OCI-LY1 (cell line): Measurements from ENCODE around the gene AGAP1.

Experiments
- H2AFZ ChIP-seq: fragments of 200-600 bp; sonication (generic), shearing (Covaris generic); 2 replicates; pipeline ENCODE4 v1.6.0; 2014; ENCODE audit warnings: antibody characterized with exemption, mild to moderate bottlenecking, low read length
- H3F3A ChIP-seq: fragments of 200-600 bp; sonication (generic), shearing (Covaris generic); 2 replicates; pipeline ENCODE4 v1.6.0; 2014; ENCODE audit warnings: mild to moderate bottlenecking, antibody characterized with exemption, low read length, moderate library complexity; ENCODE audit not compliant: insufficient read depth
- H3K27ac ChIP-seq: fragments of 200-600 bp; sonication (generic); 2 replicates; pipeline ENCODE4 v1.5.1; 2014; ENCODE audit warnings: low read length, mixed run types, mild to moderate bottlenecking, low read depth; ENCODE audit not compliant: poor library complexity, severe bottlenecking
- H3K27me3 ChIP-seq: fragments of 200-600 bp; sonication (generic); 2 replicates; pipeline ENCODE4 v1.6.0; 2014; ENCODE audit warnings: antibody characterized with exemption, mild to moderate bottlenecking, low read length, moderate library complexity; ENCODE audit not compliant: insufficient read depth
- H3K36me3 ChIP-seq: fragments of 200-600 bp; sonication (generic); 2 replicates; pipeline ENCODE4 v1.6.1; 2014; ENCODE audit warnings: mild to moderate bottlenecking, antibody characterized with exemption, low read length, moderate library complexity, mixed read lengths; ENCODE audit not compliant: insufficient read depth
- H3K4me1 ChIP-seq: fragments of 200-600 bp; sonication (generic); 2 replicates; pipeline ENCODE4 v1.5.1; 2014; ENCODE audit warnings: mild to moderate bottlenecking, low read length, moderate library complexity; ENCODE audit not compliant: insufficient read depth, severe bottlenecking
- H3K4me2 ChIP-seq: fragments of 200-600 bp; sonication (generic), shearing (Covaris generic); 2 replicates; pipeline ENCODE4 v1.6.1; 2014; ENCODE audit warnings: low read length
- H3K4me3 ChIP-seq: fragments of 200-600 bp; sonication (generic); 2 replicates; pipeline ENCODE4 v1.5.1; 2014; ENCODE audit warnings: low read length, low read depth, mild to moderate bottlenecking, mixed read lengths; ENCODE audit not compliant: poor library complexity, severe bottlenecking
- H3K79me2 ChIP-seq: fragments of 200-600 bp; shearing (Covaris generic); 2 replicates; pipeline ENCODE4 v1.6.1; 2016; ENCODE audit warnings: mixed run types, low read length, mixed read lengths; ENCODE audit not compliant: insufficient read depth
- H3K9ac ChIP-seq: fragments of 200-600 bp; sonication (generic), shearing (Covaris generic); 2 replicates; pipeline ENCODE4 v1.6.1; 2014; ENCODE audit warnings: mild to moderate bottlenecking, low read length, mixed read lengths
- H3K9me2 ChIP-seq: fragments of 200-600 bp; sonication (generic), shearing (Covaris generic); 2 replicates; pipeline ENCODE4 v1.6.1; 2014; ENCODE audit warnings: low read depth, mild to moderate bottlenecking, low read length, mixed read lengths
- H3K9me3 ChIP-seq: fragments of 200-600 bp; shearing (Covaris generic); 2 replicates; pipeline ENCODE4 v1.6.1; 2014; ENCODE audit warnings: low read length, mixed read lengths
- H4K20me1 ChIP-seq: fragments of 200-600 bp; sonication (generic), shearing (Covaris generic); 2 replicates; pipeline ENCODE4 v1.6.0; 2016; ENCODE audit warnings: mild to moderate bottlenecking, low read length; ENCODE audit not compliant: insufficient read depth
- EZH2 ChIP-seq: fragments of 200-600 bp; sonication (generic), shearing (Covaris generic); IDR thresholded peaks from 2 replicates; pipeline ENCODE4 v1.8.0; 2017; ENCODE audit warnings: borderline replicate concordance, mixed run types, mild to moderate bottlenecking, antibody characterized with exemption, low read length, moderate library complexity, mixed read lengths
- TF ChIP-seq, protein P1 (sequence below): fragments of 200-600 bp; sonication (generic), shearing (Covaris generic); IDR thresholded peaks from 2 replicates; pipeline ENCODE4 v1.5.1; 2017; ENCODE audit warnings: mild to moderate bottlenecking, antibody characterized with exemption, low read length, moderate library complexity, mixed read lengths

AGAP1 gene

DNA sequence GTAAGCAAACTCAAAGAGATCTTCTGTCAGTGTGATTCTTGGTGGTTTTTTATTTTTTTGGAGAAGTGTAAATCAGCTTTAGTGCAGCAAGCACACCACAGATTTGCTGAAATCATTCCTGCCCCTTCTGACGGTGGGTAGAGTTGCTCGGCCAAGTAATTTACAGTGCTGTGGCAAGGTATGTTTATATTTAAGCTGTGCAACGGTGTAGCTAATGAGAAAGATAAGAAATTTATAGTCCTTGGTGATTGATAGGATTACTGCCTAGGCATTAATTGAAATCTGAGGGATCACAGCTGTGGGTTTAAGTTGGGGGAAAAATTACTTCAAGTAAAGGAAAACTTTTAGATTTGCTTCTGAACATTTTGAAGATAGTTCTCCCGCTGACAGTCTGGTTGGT, 286.6 kb downstream of the AGAP1 start:
- no peak overlapping the region for H3K4me2 ChIP-seq
- H3K4me1 ChIP-seq, result no peaks in the 10 kb centered on the region
- no peaks in the 10 kb centered on the region for H3K9me2 ChIP-seq
- H3K36me3 ChIP-seq, result no peaks in the 10 kb centered on the region
- no peak overlapping the region for H2AFZ ChIP-seq
- H3K9ac ChIP-seq, result no peak overlapping the region
- H3K27ac ChIP-seq, result no peak overlapping the region
- no peak for TF ChIP-seq EZH2
- TF ChIP-seq, protein P1, sequence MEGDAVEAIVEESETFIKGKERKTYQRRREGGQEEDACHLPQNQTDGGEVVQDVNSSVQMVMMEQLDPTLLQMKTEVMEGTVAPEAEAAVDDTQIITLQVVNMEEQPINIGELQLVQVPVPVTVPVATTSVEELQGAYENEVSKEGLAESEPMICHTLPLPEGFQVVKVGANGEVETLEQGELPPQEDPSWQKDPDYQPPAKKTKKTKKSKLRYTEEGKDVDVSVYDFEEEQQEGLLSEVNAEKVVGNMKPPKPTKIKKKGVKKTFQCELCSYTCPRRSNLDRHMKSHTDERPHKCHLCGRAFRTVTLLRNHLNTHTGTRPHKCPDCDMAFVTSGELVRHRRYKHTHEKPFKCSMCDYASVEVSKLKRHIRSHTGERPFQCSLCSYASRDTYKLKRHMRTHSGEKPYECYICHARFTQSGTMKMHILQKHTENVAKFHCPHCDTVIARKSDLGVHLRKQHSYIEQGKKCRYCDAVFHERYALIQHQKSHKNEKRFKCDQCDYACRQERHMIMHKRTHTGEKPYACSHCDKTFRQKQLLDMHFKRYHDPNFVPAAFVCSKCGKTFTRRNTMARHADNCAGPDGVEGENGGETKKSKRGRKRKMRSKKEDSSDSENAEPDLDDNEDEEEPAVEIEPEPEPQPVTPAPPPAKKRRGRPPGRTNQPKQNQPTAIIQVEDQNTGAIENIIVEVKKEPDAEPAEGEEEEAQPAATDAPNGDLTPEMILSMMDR, result no peak
- no peaks in the 10 kb centered on the region for H3K27me3 ChIP-seq
- no peak overlapping the region for H3K4me3 ChIP-seq
- H3K9me3 ChIP-seq, result no peaks in the 10 kb centered on the region
- H3K79me2 ChIP-seq, result no peaks in the 10 kb centered on the region
- H3F3A ChIP-seq, result no peaks in the 10 kb centered on the region
- no peaks in the 10 kb centered on the region for H4K20me1 ChIP-seq

DNA sequence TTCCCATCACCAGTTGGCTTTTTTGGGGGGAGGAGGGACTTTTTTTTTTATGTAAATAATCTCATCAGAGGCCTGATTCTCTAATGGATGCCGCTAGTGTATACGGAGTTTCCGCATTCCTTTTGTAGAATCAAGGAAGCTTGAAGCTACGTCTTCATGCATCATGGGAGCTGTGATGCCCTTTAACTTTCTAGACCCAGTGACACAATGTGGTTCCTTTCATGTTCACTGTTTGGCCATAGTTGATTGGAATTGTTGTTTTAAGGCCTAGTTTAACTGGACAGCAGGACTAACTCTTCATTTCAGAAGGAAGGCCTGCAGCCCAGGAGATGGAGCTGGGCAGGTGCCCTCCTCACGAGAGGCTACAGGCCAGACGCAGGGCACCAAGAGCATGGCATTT, 287.9 kb downstream of the AGAP1 start:
- no peaks in the 10 kb centered on the region for H3K4me1 ChIP-seq
- no peaks in the 10 kb centered on the region for H3K36me3 ChIP-seq
- H3F3A ChIP-seq, result no peaks in the 10 kb centered on the region
- H3K27ac ChIP-seq, result no peak overlapping the region
- no peaks in the 10 kb centered on the region for H3K9me3 ChIP-seq
- no peak overlapping the region for H2AFZ ChIP-seq
- no peaks in the 10 kb centered on the region for H4K20me1 ChIP-seq
- no peaks in the 10 kb centered on the region for H3K9me2 ChIP-seq
- TF ChIP-seq EZH2, result no peak
- TF ChIP-seq, protein P1, result no peak
- no peak overlapping the region for H3K9ac ChIP-seq
- no peaks in the 10 kb centered on the region for H3K79me2 ChIP-seq
- H3K4me2 ChIP-seq, result no peak overlapping the region
- H3K27me3 ChIP-seq, result no peaks in the 10 kb centered on the region
- no peak overlapping the region for H3K4me3 ChIP-seq

DNA sequence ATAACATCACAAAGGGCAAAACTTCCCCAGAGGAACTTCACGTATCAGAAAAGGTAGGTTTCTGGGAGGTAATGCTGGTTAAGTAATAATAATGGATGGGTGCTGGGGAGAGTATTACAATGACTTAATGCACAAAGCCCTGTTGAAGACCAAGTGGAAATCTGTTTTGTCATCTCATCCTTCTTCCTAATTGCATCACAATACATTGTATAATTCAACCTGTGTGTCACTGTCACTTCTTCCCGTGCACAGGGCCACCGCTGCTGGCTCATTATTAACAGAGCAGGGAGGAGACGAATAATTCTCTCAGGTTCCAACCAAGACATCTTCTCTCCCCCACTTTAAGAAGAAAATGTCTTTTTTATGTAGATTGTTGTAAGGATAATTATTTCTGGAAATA, 290.9 kb downstream of the AGAP1 start:
- Histone ChIP-seq H3K9ac (no peak overlapping the region), H2AFZ (no peak overlapping the region), H3K9me3 (no peaks in the 10 kb centered on the region), H3K27me3 (no peaks in the 10 kb centered on the region; the same call in 1 of the 2 replicates), H3K27ac (no peak overlapping the region), H3K4me2 (no peak overlapping the region), H3K79me2 (no peaks in the 10 kb centered on the region), H3K4me3 (no peak overlapping the region), H3K36me3 (no peaks in the 10 kb centered on the region), H3K9me2 (no peaks in the 10 kb centered on the region), H3K4me1 (no peaks in the 10 kb centered on the region), H4K20me1 (no peaks in the 10 kb centered on the region), H3F3A (no peaks in the 10 kb centered on the region)
- TF ChIP-seq EZH2, result no peak
- TF ChIP-seq, protein P1, result no peak
